GM19455 (cell line): ENCODE data around the gene COMMD4.
"Not testable (repeated sequence)": the region's sequence is repeated elsewhere in the genome, so short reads cannot be mapped to it uniquely, and the experiment has no call there.

ENCODE experiments used
- ATAC-seq: cut with Tn5 transposase; IDR thresholded peaks from one replicate; pipeline ENCODE4 v1.9.1; 2021; ENCODE audit not compliant: unreplicated experiment

Gene COMMD4

GRCh38 chr15:75371901-75372688 is 36.2 kb downstream of the COMMD4 start:
- ATAC-seq: no peak

GRCh38 chr15:75380773-75381172 is 44.9 kb downstream of the COMMD4 start:
- no peak for ATAC-seq

- ATAC-seq: not testable (repeated sequence)
Measured at GRCh38 chr15:75383986-75384385, 48.1 kb downstream of the COMMD4 start.
